GM12872 (cell line): ENCODE measurements around the gene SMO.

ENCODE experiments used
- TF ChIP-seq, protein P1 (sequence below): IDR thresholded peaks from 3 replicates; pipeline ENCODE4 v1.5.1; 2011; ENCODE audit warnings: low read depth, mild to moderate bottlenecking, low read length, moderate library complexity; ENCODE audit not compliant: insufficient read depth

The SMO gene

DNA sequence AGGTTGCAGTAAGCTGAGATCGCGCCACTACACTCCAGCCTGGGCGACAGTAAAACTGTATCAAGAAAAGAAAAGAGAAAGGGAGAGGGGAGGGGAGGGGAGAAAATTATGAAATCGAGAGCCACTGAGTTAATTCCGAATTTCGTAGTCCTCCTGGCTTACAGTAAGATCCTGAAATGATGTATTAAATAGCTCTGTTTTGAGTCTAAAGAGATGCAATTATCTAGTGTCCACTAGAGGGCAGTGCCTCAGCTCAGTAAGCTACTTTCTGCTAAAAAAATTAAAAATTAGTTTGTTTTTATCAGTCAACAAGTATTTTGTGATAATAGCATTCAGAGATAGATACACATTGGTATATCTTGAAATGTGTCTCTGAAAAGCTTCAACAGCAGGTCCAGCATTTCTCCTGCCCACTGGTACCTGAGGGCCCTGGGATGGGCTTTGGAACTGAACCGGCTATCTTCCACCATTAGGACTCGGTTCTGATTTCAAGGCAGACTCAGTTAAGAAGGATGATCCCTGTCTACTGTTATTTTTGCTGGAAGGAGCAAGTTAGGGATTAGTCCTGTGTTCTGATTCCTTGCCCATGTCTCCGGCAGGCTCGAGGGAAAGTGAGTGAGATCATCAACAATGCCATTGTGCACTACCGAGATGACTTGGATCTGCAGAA, 24.4 kb upstream of the SMO start:
- TF ChIP-seq, protein P1, sequence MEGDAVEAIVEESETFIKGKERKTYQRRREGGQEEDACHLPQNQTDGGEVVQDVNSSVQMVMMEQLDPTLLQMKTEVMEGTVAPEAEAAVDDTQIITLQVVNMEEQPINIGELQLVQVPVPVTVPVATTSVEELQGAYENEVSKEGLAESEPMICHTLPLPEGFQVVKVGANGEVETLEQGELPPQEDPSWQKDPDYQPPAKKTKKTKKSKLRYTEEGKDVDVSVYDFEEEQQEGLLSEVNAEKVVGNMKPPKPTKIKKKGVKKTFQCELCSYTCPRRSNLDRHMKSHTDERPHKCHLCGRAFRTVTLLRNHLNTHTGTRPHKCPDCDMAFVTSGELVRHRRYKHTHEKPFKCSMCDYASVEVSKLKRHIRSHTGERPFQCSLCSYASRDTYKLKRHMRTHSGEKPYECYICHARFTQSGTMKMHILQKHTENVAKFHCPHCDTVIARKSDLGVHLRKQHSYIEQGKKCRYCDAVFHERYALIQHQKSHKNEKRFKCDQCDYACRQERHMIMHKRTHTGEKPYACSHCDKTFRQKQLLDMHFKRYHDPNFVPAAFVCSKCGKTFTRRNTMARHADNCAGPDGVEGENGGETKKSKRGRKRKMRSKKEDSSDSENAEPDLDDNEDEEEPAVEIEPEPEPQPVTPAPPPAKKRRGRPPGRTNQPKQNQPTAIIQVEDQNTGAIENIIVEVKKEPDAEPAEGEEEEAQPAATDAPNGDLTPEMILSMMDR: peak; percentile 75

DNA sequence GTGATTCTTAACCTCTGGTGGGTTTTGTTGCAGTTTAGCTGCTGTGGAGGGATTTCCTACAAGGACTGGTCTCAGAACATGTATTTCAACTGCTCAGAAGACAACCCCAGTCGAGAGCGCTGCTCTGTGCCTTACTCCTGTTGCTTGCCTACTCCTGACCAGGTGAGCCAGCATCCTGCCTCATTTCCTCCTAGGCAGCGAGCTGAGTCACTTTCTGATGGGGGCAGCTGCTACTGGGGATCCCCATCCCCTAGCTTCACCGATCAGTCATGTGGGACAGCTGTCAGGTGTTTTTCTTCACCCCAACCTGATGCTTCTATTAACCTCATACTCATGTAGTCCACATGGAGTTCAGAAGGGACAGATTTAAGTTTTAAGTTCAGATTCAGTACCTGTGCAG, 21.7 kb upstream of the SMO start:
- TF ChIP-seq, protein P1: no peak

DNA sequence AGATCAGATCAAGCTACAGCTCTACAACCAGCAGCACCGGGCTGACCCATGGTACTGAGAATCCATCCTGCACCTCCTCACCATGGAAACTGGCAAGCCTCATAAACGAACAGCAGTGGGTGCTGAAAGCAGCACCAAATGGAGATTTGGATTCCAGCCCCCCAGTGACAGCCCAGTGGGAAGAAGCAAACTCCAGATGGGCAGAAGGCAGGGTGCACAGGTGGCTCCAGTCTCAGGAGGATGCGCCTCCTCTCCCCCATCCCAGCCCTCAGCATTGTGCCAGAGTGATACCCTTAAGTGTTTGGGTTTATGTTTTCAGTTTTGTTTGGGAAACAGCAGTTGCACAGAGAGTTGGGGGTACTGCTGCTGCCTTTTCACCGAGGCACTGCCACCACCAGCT, 20.6 kb upstream of the SMO start:
- TF ChIP-seq, protein P1: no peak

DNA sequence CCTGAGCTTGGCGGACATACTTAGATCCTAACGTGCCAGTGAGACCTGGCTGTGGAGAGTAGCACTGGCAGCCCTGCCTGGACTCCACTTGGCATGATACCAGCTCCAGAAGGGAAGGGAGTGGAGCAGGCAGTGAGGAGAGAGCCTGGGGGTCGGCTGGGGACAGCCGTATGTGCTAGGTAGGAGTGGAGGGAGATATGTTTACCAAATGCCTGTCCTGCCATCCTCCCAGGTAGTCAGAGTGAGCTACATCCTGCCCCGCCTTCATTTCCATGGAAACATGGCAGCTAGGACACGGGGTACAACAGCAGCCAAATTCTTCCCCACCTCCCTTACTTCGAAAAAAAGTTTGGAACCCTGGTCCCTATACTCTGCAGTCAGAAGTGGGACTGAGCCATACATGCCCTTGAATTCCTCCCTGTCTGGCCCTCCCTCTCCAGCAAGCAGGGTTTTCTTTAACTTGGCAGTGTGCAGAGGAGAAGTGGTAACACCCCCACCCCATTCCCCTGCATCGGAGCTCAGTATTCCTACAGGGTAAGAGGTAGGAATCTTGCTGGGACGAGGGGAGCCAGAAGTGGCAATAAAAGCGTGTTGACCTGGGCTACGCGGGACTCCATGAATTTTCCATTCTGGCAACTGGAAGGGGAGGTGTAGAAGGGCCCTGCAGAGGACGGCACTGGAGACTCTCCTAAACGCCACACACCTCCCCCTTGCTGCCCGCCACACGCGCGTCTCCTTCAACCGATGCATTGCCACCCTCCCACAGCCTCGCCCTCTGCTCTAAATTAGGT, 20.0 kb upstream of the SMO start:
- TF ChIP-seq, protein P1: no peak

DNA sequence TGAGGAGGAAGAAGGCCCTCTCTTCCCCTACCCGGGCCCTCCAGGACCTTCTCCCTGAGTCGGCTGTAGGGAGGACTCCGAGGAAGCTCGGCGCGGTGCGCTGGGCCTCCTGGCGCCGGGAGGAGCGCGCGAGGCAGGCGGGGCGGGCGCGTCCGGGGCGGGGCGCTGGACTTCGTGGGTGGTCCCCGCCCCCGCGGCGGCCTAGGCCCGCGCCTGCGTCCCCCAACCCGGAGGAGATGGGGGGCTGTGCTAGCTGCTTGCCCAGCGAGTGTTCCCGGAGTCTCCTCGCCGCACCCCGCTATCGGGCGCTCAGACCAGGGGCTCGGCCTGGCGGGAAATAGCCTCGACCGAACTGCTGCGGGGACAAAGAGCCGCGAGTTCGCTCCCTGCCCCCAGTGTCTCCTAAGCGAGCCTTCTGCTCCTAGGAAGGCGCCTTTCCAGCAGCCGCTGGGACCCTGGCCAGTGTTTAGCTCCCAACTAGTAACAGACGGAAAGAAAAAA, 19.2 kb upstream of the SMO start:
- TF ChIP-seq, protein P1: no peak

DNA sequence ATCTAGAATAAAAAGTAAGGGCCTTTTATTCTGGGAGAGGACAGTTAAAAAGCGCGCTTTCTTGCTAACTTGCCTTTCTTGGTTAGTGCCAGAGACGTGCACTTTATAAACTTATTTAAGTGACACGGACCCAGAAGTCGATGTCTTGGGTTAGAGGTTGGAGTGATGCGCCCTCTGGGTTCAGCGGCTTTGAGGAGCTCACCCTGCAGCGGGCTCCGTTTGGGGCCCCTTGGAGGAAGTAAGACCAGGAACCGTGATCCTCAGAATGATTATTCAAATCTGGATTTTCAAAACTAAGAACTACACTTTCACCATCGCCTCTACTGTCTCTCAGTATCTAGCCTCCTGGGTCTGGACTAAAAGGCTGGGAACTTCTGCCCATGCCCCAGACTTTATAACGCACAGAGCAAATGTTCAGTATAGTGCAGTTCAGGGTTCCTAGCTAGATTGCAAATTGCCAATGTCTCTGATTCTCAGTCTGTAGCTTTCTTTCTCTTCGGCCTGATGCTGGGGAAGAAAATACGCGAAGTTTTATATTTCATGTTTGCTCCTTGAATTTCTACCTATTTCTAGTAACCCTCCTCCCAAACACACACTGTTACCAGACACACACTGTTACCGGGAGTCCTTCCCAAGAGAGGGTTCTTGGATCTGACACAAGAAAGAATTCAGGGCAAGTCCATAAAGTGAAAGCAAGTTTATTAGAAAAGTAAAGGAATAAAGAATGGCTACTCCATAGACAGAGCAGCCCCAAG, 18.6 kb upstream of the SMO start:
- TF ChIP-seq, protein P1: no peak

DNA sequence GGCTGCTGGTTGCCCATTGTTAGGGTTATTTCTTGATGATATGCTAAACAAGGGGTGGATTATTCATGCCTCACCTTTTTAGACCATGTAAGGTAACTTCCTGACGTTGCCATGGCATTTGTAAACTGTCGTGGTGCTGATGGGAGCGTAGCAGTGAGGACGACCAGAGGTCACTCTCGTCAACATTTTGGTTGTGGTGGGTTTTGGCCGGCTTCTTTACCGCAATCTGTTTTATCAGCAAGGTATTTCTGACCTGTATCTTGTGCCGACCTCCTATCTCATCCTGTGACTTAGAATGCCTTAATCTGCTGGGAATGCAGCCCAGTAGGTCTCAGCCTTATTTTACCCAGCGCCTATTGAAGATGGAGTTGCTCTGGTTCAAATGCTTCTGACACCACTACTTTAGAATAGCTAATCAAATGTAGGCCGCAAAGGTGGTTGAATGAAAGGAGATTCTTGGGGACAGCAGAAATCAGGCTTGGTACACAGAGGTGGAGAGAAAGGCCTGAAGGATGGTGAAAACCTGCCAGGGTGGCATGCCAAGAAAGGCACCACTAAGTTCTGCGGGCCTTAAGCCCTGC, 17.9 kb upstream of the SMO start:
- TF ChIP-seq, protein P1: no peak
